CD14-positive monocyte (primary cell): ENCODE data around the gene QKI. TPM values are rescaled to one million over a fixed set of nuclear protein-coding genes. Genes with fewer than 3 reads are reported as not detected.

Source experiments
- DNase-seq, 3 donors: peaks; one replicate each; pipeline ENCODE4 v3.0.0-alpha.2; 2011 to 2022
- H2AFZ ChIP-seq: 2 replicates; pipeline ENCODE4 v1.6.0; 2012; ENCODE audit warnings: mild to moderate bottlenecking, low read depth, low read length, inconsistent platforms; ENCODE audit not compliant: insufficient read depth, poor library complexity, severe bottlenecking
- H3K27ac ChIP-seq, 2 donors: 1 replicate in 1 of 2; 2 replicates in 1 of 2; pipeline ENCODE4 v1.5.1; 2012 to 2013; ENCODE audit warnings: low read length in 2 of 2, control low read depth in 1 of 2, inconsistent platforms in 1 of 2, low read depth in 1 of 2, mild to moderate bottlenecking in 1 of 2
- H3K27me3 ChIP-seq, 2 donors: one replicate each; pipeline versions ENCODE4 v1.6.0 to v1.6.1; 2011 to 2013; ENCODE audit warnings: low read length in 2 of 2; ENCODE audit not compliant: control insufficient read depth in 2 of 2, insufficient read depth in 2 of 2
- H3K36me3 ChIP-seq, 2 donors: replicated peaks in 1 of 2; 1 replicate in 1 of 2; 2 replicates in 1 of 2; pipeline versions ENCODE4 v1.5.1 to v1.6.1; 2012 to 2013; ENCODE audit warnings: low read length in 2 of 2, control low read depth in 1 of 2, inconsistent platforms in 1 of 2, mild to moderate bottlenecking in 1 of 2; ENCODE audit not compliant: insufficient read depth in 2 of 2, control insufficient read depth in 1 of 2
- H3K4me1 ChIP-seq, 2 donors: 1 replicate in 1 of 2; 2 replicates in 1 of 2; pipeline versions ENCODE4 v1.5.1 to v1.6.1; 2012 to 2013; ENCODE audit warnings: low read length in 2 of 2, control low read depth in 1 of 2, inconsistent platforms in 1 of 2, mild to moderate bottlenecking in 1 of 2, moderate library complexity in 1 of 2; ENCODE audit not compliant: insufficient read depth in 2 of 2, control insufficient read depth in 1 of 2
- H3K4me2 ChIP-seq: replicated peaks from 2 replicates; pipeline ENCODE3; 2012; ENCODE audit warnings: low read length, moderate library complexity, mild to moderate bottlenecking; ENCODE audit not compliant: poor library complexity, severe bottlenecking; ENCODE audit errors: extremely low read depth
- H3K4me3 ChIP-seq, 3 experiments: fragments of 200-600 bp in 1 of 3; sonication (generic) in 1 of 3; replicated peaks in 1 of 3; 1 replicate in 2 of 3; 2 replicates in 1 of 3; pipeline ENCODE4 v1.5.1; 2011 to 2013; ENCODE audit warnings: low read length in 3 of 3, mild to moderate bottlenecking in 3 of 3, control low read depth in 2 of 3, low read depth in 2 of 3, inconsistent platforms in 1 of 3, moderate library complexity in 1 of 3
- H3K79me2 ChIP-seq: 2 replicates; pipeline ENCODE4 v1.6.0; 2012; ENCODE audit warnings: mild to moderate bottlenecking, control low read depth, inconsistent platforms, low read length, moderate library complexity; ENCODE audit not compliant: insufficient read depth
- H3K9ac ChIP-seq: 2 replicates; pipeline ENCODE4 v1.6.0; 2017; ENCODE audit warnings: low read length, mild to moderate bottlenecking; ENCODE audit not compliant: insufficient read depth, poor library complexity, severe bottlenecking
- H3K9me3 ChIP-seq, 2 donors: replicated peaks in 1 of 2; 1 replicate in 1 of 2; 2 replicates in 1 of 2; pipeline versions ENCODE4 v1.5.1 to v1.6.1; 2012 to 2013; ENCODE audit warnings: low read length in 2 of 2, control low read depth in 1 of 2; ENCODE audit not compliant: control insufficient read depth in 1 of 2, insufficient read depth in 1 of 2
- H4K20me1 ChIP-seq: 2 replicates; pipeline ENCODE4 v1.6.0; 2012; ENCODE audit warnings: mild to moderate bottlenecking, low read length, control low read depth, moderate library complexity; ENCODE audit not compliant: insufficient read depth
- H3K27ac Mint-ChIP-seq, 7 donors: one replicate each; pipeline ENCODE4 v1.8.0; 2020; ENCODE audit warnings: mild to moderate bottlenecking in 7 of 7, mixed read lengths in 7 of 7, moderate library complexity in 6 of 7, inconsistent platforms in 2 of 7
- H3K27me3 Mint-ChIP-seq, 3 donors: one replicate each; pipeline ENCODE4 v1.8.0; 2021 to 2022; ENCODE audit warnings: low read depth in 3 of 3, mild to moderate bottlenecking in 3 of 3, mixed read lengths in 3 of 3, moderate library complexity in 3 of 3, inconsistent platforms in 1 of 3
- H3K36me3 Mint-ChIP-seq, 2 donors: one replicate each; pipeline ENCODE4 v1.8.0; 2020; ENCODE audit warnings: mixed read lengths in 2 of 2, inconsistent platforms in 1 of 2, mild to moderate bottlenecking in 1 of 2
- H3K4me1 Mint-ChIP-seq: one replicate; pipeline ENCODE4 v1.8.0; 2020; ENCODE audit warnings: mild to moderate bottlenecking, mixed read lengths
- H3K4me3 Mint-ChIP-seq, 2 donors: one replicate each; pipeline ENCODE4 v1.8.0; 2020; ENCODE audit warnings: mild to moderate bottlenecking in 2 of 2, mixed read lengths in 2 of 2, moderate library complexity in 1 of 2
- H3K9me3 Mint-ChIP-seq, 7 donors: one replicate each; pipeline ENCODE4 v1.8.0; 2020 to 2022; ENCODE audit warnings: mixed read lengths in 7 of 7, mild to moderate bottlenecking in 6 of 7, moderate library complexity in 6 of 7, inconsistent platforms in 2 of 7
- WGBS: methylation state at CpG from one replicate; pipeline ENCODE4 v1.1.5; 2013; ENCODE audit warnings: missing lambda C conversion rate; ENCODE audit not compliant: insufficient coverage; 5-methylcytosine and 5-hydroxymethylcytosine counted together
- intact Hi-C, 2 donors: fragments of 100-400 bp; cut with micrococcal nuclease; formaldehyde crosslinking; loops; one replicate each; pipeline versions ENCODE4 v1.15.0 to v1.15.1; 2023
- polyA plus RNA-seq, 3 donors: library from polyadenylated mRNA; depleted of rRNA in 1 of 3; unstranded in 2 of 3; stranded (reverse) in 1 of 3; fragments of 300-500 nt in 2 of 3; fragments of >200 nt in 1 of 3; fragmentation: Illumina TruSeq in 2 of 3; gene quantifications; 1 replicate in 2 of 3; 2 replicates in 1 of 3; pipeline ENCODE4 v1.2.3, GENCODE V29; 2012 to 2021
- TF ChIP-seq, protein P1 (sequence below): fragments of 200-600 bp; IDR thresholded peaks from one replicate; pipeline ENCODE4 v1.8.0; 2022; ENCODE audit warnings: antibody characterized with exemption, mild to moderate bottlenecking

The QKI gene
- polyA plus RNA-seq, 3 donors, result 24.3 to 154 (median 71.8) TPM

DNA sequence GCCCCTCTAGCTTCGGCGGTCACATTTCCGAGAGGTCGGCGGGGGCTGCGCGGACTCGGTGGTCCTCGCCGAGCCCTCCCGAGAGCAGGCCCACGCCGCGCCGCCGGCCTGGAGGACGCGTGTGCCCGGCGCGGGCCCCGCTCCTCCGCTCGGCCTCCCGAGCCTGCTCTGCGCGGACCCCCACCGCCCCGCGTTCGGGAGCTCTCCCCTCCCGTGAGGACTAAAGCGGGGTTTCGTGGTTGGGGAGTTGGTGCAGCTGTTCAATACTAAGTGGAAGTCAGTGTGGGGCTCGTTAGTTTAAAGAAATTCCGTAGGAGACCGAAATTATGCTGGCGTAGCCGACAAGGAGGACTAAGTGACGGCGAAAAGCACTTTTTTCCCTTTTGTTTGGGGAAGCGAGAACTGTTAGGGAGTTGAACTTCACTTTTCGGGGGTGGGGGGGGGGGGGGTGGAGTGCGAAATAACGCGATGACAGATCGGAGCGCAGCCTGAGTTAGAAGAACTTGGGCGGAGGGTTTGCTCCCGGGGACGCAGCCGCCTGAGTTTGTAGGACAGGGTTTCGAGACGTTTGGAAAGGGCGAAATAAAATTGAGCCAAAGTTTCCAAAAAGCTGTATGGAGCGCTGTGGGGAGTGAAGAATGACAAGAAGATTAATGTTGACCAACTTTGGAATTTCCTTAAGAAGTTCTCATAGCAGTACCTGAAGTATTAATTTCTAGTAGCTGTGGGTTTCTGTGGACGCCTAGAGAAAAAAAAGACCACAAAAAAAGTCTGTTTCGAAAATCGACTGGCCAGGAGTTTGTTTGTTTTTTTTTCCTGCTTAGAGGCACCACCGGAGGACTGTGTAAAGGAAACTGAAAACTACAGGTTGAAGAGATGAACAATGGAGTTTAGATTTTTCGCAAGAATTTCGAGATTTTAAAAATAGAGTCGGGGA lies 1.4 kb downstream of the QKI start:
- peaks cover 46% of the 10 kb centered on the region for H3K4me1 Mint-ChIP-seq
- peak overlapping the region; percentile 97 for H3K27ac ChIP-seq
- no peaks in the 10 kb centered on the region for H3K27me3 ChIP-seq
- peak overlapping the region; percentile 97 to 100 for H3K4me3 Mint-ChIP-seq
- peak overlapping the region; percentile 77 to 98 (median 97) for H3K4me3 ChIP-seq
- H3K27ac Mint-ChIP-seq, result peak overlapping the region; percentile 96 to 99 (median 98)
- H3K4me2 ChIP-seq, result peak overlapping the region; percentile 78
- under 1% methylated on average over 46 of the region's 63 CpGs for WGBS
- peak overlapping the region; percentile 99 for H3K9ac ChIP-seq
- peaks cover 0 to 3% (median 0%) of the 10 kb centered on the region in 7 donors for H3K9me3 Mint-ChIP-seq
- TF ChIP-seq, protein P1, sequence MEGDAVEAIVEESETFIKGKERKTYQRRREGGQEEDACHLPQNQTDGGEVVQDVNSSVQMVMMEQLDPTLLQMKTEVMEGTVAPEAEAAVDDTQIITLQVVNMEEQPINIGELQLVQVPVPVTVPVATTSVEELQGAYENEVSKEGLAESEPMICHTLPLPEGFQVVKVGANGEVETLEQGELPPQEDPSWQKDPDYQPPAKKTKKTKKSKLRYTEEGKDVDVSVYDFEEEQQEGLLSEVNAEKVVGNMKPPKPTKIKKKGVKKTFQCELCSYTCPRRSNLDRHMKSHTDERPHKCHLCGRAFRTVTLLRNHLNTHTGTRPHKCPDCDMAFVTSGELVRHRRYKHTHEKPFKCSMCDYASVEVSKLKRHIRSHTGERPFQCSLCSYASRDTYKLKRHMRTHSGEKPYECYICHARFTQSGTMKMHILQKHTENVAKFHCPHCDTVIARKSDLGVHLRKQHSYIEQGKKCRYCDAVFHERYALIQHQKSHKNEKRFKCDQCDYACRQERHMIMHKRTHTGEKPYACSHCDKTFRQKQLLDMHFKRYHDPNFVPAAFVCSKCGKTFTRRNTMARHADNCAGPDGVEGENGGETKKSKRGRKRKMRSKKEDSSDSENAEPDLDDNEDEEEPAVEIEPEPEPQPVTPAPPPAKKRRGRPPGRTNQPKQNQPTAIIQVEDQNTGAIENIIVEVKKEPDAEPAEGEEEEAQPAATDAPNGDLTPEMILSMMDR, result no peak
- H2AFZ ChIP-seq, result no peak overlapping the region
- H3K4me1 ChIP-seq, result peaks cover 30 to 55% of the 10 kb centered on the region in 2 donors
- intact Hi-C loops, result no loop called here
- peaks cover 71% of the 10 kb centered on the region for H3K79me2 ChIP-seq
- H3K36me3 Mint-ChIP-seq, result peaks cover 5 to 11% of the 10 kb centered on the region in 2 donors
- H3K36me3 ChIP-seq, result no peaks in the 10 kb centered on the region
- no peaks in the 10 kb centered on the region for H3K9me3 ChIP-seq
- H3K27me3 Mint-ChIP-seq, result peaks cover 0 to 3% (median 0%) of the 10 kb centered on the region in 3 donors
- DNase-seq, result peak; percentile 82 to 85 (median 83)
- peaks cover 58% of the 10 kb centered on the region for H4K20me1 ChIP-seq

DNA sequence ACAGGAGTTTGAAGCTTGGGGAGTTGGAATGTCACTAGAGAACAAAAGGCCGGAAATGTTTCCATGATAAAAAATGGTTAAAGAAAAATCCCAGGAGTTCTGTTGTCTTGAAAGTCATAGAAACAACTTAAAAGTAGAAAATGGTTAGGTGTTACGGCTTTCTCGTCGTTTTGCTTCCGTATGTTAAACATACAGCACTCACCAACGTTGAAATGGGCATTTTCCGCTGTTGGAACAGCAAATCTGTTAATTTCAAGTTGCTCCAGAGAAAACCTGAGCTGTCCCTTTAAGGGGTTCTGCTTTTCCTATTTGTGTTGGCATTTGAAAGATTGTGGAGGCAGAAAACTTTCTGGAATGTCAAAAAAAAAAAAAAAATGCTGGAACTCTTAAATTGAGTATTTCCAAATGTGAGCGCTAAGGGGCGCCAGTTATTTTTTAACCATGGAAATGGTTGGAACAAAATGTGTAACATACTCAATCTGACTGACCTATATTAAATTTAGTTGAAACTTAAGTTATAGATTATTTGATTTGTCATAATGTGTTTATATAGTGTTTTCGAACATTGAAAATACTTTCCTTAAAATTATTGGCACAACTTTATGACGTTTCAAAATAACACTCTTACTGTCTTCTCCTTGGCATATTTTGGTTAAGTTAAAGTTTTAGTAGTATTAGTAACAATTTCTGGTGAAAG lies 2.2 kb downstream of the QKI start:
- H3K27ac ChIP-seq, result peak overlapping the region; percentile 97
- peak overlapping the region; percentile 99 for H3K9ac ChIP-seq
- no peaks in the 10 kb centered on the region for H3K27me3 ChIP-seq
- H3K4me3 Mint-ChIP-seq, result peak overlapping the region; percentile 97 to 100
- H3K4me1 Mint-ChIP-seq, result peaks cover 47% of the 10 kb centered on the region
- peak overlapping the region; percentile 78 for H3K4me2 ChIP-seq
- H2AFZ ChIP-seq, result no peak overlapping the region
- H4K20me1 ChIP-seq, result peaks cover 66% of the 10 kb centered on the region
- DNase-seq, result peak in 2 of 3 donors; percentile 44 to 57
- intact Hi-C loops, result no loop called here
- peaks cover 0 to 3% (median 0%) of the 10 kb centered on the region in 3 donors for H3K27me3 Mint-ChIP-seq
- H3K36me3 ChIP-seq, result no peaks in the 10 kb centered on the region
- TF ChIP-seq, protein P1, result peak; percentile 89
- H3K36me3 Mint-ChIP-seq, result peaks cover 2 to 8% of the 10 kb centered on the region in 2 donors
- 14% methylated on average over 1 of the region's 11 CpGs for WGBS
- no peaks in the 10 kb centered on the region for H3K9me3 ChIP-seq
- peak overlapping the region; percentile 77 to 98 (median 97) for H3K4me3 ChIP-seq
- H3K79me2 ChIP-seq, result peaks cover 71% of the 10 kb centered on the region
- peaks cover 25 to 51% of the 10 kb centered on the region in 2 donors for H3K4me1 ChIP-seq
- peak overlapping the region; percentile 96 to 99 (median 98) for H3K27ac Mint-ChIP-seq
- peaks cover 0 to 3% (median 0%) of the 10 kb centered on the region in 7 donors for H3K9me3 Mint-ChIP-seq
